HG03066 (cell line): ENCODE results near the gene CBX1.
"Not testable (repeated sequence)": the region's sequence is repeated elsewhere in the genome, so short reads cannot be mapped to it uniquely, and the experiment has no call there.

Source experiments
- ATAC-seq: cut with Tn5 transposase; IDR thresholded peaks from one replicate; pipeline ENCODE4 v1.9.1; 2021; ENCODE audit warnings: low read depth; ENCODE audit not compliant: unreplicated experiment

Gene CBX1

DNA sequence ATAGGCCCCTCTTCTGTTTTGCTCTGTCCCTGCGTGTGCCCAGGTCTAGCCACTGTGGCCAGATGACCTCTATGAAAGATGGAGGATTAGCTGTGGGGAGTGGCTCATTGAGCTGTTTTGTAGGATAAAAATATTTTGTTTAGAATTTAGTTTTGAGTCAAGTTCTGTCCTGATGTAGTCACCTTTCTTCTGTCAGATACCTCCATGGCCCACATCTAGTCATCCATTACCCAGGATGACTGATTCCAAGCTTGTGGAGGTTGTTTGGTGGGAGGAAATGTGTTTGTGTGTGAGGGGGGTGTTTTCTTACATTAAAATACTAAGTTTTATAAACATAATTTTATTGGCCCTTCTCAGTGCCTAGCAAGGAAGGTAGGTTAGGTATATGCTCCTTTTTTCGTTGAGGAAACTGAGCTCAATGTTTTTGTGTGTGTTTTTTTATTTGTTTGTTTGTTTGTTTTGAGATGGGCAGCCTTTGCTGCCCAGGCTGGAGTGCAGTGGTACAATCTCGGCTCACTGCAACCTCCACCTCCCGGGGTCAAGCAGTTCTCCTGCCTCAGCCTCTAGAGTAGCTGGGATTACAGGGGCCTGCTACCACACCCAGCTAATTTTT, 22.6 kb upstream of the CBX1 start:
- no peak for ATAC-seq

DNA sequence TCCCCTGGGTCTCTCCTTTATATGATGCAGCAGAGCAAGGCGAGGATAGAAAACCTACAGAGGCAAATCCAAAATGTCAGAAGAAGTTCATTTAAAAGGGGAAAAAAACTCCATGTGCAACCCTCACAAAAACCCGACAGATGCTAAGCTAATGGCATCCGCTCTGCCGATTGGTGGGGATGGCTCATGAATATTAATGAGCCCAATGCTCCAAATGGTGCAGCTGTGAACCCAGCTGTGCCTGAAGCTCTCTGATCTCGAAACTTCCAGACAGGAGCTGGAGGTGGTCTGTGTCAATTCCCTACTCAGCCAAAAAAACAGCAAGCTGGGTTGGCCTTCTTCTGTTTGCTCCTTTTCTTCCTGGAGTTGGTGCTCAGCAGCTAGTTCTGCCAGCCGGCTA, 21.8 kb upstream of the CBX1 start:
- ATAC-seq: no peak

DNA sequence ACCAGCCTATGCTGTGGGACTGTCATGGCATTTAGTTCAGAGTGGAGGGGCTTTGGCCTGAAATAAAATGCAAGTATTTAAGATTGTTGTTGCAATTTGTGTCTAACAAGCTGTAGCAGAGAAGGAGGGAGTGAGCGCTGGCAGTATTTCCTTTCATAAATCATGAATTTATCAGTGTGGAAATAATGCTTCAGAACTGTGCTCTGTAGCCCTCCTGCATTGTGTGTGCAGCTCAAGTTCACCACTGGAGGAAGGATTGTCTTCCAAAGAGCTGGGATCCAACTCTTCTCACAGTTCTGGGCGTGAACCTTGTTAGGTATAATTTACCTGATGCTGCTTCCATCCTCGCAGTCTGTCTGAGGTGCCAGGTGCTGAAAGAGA, 21.4 kb upstream of the CBX1 start:
- ATAC-seq: no peak

DNA sequence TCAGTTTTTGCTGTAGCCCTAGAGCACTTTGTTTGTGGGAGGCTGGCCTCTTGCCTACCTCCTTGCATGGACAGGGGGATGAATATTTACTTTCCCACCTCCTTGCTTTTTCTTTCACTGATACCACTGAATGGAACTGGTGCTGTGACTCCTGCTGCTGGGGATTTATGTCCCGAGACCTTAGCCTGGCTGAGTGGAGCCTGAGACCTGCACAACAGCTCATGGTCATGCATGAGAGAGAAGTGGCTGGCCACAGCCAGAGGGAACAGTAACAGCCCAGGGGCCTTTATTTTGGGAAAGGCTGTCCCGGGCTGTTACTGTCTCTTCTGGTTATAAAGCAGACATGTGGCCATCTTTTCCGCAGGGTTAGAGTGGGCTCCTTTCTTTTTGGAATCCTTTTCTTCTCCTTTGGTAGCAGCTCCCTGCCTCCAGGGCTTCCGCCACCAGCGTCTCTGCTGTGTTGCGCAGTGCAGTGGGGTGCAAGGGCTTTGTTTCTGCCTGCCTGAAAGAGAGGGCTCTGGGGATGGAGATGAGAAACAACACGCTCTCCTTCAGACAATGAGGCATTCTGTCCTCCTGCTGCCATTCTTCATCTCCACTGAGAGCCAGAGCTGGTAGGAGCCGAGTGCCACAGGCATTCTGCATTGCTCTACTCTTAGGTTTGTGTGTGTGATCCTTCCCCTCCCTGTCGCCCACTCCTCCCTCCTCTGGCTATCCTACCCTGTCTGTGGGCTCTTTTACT, 20.8 kb upstream of the CBX1 start:
- no peak for ATAC-seq

DNA sequence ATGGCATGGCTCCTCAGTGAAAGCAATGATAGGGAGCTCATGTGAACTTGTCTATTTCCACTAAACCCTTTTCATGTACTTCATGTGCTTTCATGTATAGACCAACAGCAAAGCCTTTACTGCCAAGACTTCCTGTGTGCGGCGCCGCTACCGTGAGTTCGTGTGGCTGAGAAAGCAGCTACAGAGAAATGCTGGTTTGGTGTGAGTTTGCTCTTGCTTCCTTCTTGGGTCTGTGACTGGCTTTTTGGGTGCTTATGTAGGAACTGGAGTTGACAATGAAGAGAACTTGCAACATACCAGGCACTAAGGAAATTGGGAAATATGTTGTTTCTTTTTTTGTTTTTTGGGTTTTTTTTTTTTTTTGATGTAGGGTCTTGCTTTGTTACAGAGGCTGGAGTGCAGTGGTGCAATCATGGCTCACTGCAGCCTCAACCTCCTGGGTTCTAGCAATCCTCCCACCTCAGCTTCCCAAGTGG, 12.0 kb upstream of the CBX1 start:
- peak; percentile 47 for ATAC-seq

DNA sequence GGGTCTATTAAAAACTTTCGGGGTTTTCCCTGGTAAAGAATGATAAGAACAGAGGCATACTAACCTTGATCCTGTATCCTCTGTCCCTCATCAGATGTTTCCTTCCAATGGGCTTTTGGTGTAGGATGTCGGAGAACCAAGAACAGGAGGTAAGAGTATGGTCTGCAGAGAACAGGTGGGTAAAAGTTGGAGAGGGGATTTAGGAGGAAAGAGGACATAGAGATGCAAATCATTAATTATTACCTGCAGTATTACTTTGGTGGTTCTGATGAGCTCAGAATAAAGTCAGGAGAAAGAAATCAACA, 10.6 kb upstream of the CBX1 start:
- ATAC-seq: no peak

DNA sequence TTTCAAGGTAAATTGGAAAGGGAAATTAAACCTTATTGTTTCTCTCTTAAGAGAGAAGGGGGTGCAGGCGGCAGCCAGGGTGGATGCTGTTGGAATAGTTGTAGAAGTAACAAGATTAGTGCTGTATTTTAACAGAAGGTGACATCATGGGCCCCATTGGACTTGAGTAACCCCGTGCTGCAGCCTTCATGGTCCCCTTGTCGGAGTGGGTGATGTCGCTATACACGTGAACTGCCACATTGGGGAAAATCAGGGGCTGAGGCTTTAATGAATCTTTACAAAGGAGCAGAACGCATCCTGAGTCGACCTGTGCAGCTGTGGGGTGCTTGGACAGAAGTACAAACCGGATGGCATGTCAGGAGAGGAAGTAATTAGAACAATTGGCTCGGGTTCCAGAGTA, 9.5 kb upstream of the CBX1 start:
- no peak for ATAC-seq

DNA sequence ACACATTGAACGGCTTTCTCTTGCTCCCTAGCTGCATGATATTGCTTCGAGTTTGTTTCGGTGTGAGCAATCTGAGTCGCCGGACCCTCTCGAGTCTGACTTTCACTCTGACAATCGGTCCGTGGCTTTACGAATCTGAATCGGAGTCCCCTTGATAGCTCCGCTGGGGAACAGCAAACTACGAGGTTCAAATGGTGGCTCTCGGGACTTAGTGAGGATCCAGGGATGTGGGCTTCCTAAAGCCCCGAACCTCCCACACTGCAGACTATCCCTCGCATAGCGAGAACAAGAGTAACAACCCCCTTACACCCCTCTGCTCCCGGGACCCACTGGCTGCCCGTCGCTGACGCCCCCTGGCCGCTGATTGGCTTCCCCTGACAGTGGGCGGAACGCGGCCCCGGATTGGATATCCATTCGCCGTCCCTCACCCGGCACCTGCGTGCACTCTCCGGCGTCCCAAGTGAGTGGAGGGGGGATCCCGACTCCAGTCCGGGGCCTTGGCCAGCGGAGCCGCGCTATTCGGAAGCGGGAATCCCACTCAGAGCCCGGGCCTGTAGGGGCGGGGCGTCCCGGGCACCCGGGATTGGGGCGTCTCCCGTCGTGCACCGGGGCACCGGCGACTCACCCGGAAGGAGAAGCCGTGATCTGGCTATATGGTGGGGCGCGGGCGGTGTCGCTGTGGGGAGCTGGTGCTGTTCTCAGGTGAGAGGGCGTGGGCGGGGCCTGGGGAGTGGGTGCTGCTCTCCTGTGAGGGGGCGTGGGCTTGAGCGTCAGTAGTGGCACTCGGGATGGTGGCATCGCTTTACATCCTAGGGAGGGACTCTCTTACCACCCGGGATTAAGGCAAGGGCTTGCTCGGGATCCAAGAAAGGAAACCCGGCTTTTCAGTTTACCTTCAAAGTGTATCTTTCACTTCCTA, 6.1 kb upstream of the CBX1 start, which contains the start of gene SNX11:
SNX11 (plus strand) TSS at position 630 of the 919 bp plus-strand sequence. CDS start 4,278 bp downstream, outside the sequence.
- peak; percentile 82 for ATAC-seq

DNA sequence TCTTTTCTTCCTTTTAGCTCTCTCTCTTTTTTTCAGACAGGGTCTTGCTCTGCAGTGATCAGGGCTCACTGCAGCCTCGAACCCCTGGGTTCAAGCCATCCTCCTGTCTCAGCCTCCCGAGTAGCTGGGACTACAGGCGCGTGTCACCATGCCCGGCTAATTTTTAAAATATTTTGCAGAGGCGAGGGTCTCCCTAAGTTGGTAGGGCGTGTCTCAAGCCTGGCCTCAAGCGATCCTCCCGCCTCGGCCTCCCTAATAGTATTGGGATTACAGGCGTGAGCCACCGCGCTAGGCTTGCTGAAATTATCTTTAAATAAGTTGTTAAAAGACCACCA, 5.5 kb upstream of the CBX1 start:
- no peak for ATAC-seq

DNA sequence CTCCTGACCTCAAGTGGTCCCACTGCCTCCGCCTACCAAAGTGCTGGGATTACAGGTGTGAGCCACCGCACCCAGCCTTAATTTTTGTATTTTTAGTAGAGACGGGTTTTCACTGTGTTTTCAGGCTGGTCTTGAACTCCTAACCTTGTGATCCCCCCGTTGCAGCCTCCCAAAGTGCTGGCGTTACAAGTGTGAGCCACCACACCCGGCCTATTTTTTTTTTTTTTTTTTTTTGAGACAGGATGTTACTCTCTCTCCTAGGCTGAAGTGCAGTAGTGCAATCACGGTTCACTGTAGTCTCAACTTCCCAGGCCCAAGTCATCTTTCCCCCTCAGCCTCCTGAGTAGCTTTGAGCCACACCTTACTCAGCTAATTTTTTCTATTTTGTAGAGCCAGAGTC, 3.2 kb upstream of the CBX1 start:
- no peak for ATAC-seq

DNA sequence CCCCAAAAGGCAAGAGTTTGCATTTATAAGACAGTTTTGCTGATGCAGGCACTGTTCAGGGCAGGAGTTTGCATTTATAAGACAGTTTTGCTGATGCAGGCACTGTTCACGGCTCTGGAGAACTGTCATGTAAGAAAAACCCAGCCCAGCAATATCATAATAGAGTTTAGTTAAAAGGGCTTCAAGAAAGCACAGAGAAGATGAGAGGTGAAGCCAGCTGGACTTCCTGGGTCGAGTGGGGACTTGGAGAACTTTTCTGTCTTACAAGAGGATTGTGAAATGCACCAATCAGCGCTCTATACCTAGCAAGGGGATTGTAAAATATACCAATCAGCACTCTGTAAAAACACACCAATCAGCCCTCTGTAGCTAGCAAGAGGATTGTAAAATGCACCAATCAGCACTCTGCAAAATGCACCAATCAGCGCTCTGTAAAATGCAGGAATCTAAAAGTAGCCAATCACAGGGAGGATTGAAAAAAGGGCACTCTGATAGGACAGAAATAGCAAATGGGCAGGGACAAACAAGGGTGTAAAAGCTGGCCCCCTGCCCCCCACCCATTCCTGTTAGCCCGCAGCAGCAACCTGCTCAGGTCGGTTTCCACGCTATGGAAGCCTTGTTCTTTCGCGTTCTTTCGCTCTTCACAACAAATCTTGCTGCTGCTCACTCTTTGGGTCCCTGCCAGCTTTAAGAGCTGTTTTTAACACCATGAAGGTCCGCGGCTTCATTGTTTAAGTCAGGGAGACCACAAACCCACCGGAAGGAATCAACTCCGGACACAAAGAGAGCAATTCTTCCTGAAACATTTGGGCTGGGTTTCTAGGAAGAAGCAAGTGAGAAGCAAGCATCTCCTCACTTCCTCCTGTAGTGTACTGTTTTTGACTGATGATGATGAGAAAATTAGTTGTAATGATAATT, 1.8 kb upstream of the CBX1 start:
- ATAC-seq: no peak

DNA sequence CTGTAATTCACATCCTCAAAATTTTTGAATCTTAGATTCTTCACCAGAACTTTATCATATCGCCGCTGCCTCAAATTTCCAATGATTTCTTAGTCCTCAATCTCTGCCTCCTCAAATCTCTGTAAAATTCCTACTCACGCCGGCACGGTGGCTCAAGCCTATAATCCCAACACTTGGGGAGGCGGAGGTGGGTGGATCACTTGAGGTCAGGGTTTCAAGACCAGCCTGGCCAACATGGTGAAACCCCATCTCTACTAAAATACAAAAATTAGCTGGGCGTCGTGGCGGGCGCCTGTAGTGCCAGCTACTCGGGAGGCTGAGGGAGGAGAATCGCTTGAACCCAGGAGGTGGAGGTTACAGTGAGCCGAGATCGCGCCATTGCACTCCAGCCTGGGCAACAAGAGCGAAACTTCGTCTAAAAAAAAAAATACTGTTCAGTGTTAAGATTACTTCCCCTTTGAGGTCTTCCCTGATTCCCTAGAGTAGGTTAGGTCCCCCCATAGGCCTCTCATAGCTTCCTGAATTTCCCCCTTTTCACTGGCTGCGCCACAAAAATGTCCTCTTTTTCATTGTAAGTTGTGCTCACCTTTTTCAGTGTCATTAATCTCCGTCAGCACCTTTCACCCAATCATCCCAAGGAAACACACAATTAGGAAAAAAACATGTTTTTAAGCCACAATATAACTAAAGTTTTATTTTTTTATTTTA, 919 bp upstream of the CBX1 start:
- ATAC-seq: no peak

DNA sequence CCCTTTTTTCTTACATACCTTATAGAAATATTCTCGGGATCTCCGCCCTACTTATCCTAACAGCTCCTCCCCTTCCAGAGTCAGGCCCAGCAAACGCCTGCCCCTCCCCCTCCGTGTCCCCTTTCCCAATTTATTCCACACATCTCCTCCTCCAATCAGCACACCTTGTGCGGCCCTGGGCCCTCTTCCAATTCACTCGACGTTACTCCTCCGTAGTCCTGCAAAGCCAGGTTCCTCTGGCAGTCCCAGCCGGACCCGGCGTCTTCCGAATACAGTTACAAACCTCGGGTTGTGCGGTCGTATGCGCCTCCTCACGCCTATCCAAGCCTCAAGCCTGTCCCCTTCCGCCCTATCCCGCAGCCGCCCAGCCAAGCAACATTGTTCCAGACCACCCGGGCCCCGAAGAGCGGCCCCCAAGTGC, 677 bp downstream of the CBX1 start:
- no peak for ATAC-seq

DNA sequence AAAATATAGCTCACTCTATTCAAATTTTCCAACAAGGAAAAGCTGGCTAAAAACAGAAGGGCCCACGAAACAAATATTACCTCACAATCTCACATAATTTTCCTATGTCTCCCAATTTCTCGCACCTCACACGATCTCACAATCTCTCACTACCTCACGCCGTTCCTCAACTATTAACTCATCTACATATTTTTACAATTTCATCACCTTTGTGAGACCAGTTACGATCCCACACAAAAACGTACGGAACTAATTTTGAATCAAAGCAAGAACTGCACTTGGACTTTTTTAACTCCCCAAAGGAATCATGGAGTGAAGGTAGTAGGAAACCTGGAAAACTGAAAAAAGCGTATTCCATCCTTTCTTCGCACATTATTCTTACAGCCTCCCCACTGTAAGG, 1.1 kb downstream of the CBX1 start:
- ATAC-seq: no peak

DNA sequence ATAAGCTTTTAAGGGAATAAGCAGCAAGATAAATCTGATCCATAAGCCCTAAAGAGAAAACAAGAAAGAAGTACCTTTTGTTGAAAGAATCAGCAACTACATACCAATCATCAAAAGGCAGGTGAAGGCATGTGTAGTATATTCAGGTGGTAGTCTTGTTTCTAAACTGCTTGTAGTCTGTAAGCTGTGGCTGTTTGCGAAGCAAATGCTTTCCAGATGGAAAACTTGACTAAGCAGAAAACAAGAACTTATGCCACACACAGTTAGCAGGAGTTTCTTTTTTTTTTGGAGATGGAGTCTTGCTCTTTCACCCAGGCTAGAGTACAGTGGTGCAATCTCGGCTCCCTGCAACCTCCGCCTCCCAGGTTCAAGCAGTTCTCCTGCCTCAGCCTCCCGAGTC, 5.7 kb downstream of the CBX1 start:
- ATAC-seq: no peak

DNA sequence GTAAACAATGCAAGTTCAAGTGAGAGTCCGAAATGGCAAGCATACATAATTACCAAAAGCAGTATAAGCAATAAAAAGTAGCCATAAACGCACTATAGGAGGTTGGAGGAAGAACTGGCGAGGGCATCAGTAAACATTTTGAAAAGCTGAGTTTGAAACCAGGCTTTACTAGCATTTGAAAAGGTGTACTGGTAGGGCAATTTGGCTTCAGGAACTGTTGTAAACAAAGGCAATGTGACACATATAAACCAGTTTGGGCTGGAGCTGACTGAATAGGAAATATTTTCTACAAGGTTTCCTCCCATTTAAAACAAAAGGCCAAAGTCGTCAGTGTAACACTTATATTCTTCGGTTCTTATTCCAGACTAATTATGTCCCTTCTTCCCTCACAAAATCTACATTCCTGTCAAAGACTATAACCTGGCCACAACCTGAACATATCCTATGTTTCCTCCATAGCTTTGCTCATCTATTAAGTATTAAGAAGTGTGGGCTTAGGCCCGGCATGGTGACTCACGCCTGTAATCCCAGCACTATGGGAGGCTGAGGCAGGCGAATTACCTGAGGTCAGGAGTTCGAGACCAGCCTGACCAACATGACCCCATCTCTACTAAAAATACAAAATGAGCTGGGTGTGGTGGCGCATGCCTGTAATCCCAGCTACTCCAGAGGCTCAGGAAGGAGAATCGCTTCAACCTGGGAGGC, 7.8 kb downstream of the CBX1 start:
- no peak for ATAC-seq

DNA sequence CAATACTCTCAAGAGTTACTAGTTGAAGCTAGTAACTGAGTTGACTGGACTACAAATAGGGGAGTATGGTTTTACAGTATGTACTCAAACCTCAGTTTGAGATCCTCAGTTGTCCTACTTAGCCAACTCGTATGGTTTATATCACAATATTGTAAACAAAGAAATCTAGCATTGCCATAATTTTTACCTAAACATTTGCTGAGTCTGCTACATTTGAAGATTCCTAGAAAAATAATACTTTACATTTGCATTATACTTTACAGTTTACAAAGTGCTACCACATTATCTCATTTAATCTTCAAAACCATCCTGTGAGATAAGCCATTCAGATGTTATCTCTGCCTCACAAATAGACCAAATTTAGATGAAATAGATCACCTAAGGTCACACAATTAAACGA, 16.3 kb downstream of the CBX1 start:
- no peak for ATAC-seq

DNA sequence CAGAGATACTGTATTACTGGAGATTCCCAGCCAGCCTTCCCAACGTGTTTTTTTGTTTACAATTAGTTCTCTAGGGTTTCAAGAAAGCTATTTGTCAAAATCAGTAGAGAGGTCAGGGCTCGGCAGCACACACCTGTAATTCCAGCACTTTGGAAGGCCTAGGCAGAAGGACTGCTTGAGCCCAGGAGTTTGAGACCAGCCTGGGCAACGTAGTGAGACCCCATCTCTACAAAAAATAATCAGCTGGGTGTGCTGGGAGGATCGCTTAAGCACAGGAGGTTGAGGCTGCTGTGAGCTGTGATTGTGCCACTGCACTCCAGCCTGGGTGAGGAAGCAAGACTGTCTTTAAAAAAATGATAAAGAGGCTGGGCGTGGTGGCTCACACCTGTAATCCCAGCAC, 19.4 kb downstream of the CBX1 start:
- ATAC-seq: no peak

DNA sequence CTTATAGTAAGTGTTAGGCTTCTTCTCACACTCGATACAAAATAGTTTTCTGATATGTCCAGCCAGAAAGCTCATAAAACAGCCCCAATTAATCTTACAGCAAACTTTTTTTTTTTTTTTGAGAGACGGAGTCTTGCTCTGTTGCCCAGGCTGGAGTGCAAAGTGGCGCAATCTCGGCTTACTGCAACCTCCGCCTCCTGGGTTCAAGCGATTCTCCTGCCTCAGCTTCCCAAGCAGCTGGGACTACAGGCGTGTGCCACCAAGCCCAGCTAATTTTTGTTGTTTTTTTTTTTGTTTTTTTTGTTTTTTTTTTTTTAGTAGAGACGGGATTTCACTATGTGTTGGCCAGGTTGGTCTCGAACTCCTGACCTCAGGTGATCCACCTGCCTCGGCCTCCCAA, 24.1 kb downstream of the CBX1 start:
- not testable (repeated sequence) for ATAC-seq
